ENCODE data around the gene EYA2.
"Not testable (repeated sequence)": the region's sequence is repeated elsewhere in the genome, so short reads cannot be mapped to it uniquely, and the experiment has no call there.

The EYA2 gene

GRCh38 chr20:46951840-46952497, 57.3 kb downstream of the EYA2 start:
- Histone ChIP-seq H3K4me1 (ENCODE audit: control insufficient read depth in 2 of 2, insufficient read depth in 2 of 2, low read length in 2 of 2) (no peaks in the 10 kb centered on the region), H3K9ac (ENCODE audit: low read depth in 1 of 2, low read length in 2 of 2) (no peak overlapping the region), H3K27me3 (ENCODE audit: control insufficient read depth in 2 of 2, insufficient read depth in 2 of 2, low read length in 2 of 2) (no peaks in the 10 kb centered on the region), H3K36me3 (ENCODE audit: control insufficient read depth in 2 of 2, insufficient read depth in 2 of 2, low read length in 2 of 2) (no peaks in the 10 kb centered on the region), H3K4me3 (ENCODE audit: low read length in 2 of 2) (no peak overlapping the region), H3K27ac (ENCODE audit: low read depth in 2 of 2, low read length in 2 of 2) (no peak overlapping the region), H3K9me3 (ENCODE audit: control insufficient read depth in 2 of 2, low read length in 2 of 2) (peaks cover 4% of the 10 kb centered on the region in 2 donors)

- no peak overlapping the region for H3K9ac ChIP-seq (ENCODE audit: low read depth in 1 of 2, low read length in 2 of 2)
- H3K27me3 ChIP-seq (ENCODE audit: control insufficient read depth in 2 of 2, insufficient read depth in 2 of 2, low read length in 2 of 2) = no peaks in the 10 kb centered on the region
- H3K9me3 ChIP-seq (ENCODE audit: control insufficient read depth in 2 of 2, low read length in 2 of 2) = peaks cover 4% of the 10 kb centered on the region in 2 donors
- H3K4me3 ChIP-seq (ENCODE audit: low read length in 2 of 2) = no peak overlapping the region
- H3K27ac ChIP-seq (ENCODE audit: low read depth in 2 of 2, low read length in 2 of 2) = no peak overlapping the region
- H3K36me3 ChIP-seq (ENCODE audit: control insufficient read depth in 2 of 2, insufficient read depth in 2 of 2, low read length in 2 of 2) = no peaks in the 10 kb centered on the region
- H3K4me1 ChIP-seq (ENCODE audit: control insufficient read depth in 2 of 2, insufficient read depth in 2 of 2, low read length in 2 of 2) = no peaks in the 10 kb centered on the region
Observed at GRCh38 chr20:46953596-46953995, 59.0 kb downstream of the EYA2 start.

DNA sequence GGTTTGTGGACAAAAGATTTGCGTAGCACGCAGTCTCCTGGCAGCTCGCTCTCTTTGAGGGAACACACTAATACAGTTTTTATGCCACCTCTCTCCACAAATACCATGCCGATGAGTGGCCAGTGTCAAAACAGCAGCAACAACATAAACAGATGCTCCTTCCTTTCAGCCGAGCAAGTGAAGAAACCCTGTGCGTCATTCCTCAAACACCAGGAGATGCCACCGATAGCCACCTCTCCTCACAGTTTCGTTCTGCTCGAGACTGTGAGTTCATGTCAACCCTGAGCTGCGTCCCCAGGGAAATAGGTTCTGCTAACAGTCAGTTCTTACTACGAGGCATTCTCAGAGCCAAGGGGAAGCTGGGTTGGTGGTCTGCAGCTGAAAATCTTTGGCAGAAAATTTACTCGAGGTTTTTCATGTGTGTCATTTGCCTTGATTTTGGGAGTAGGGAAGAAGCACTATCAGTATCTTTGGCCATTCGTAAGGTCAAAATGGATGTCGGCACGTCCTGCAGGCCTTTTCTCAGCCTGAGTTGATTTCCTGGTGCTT, 59.9 kb downstream of the EYA2 start:
- H3K4me1 ChIP-seq (ENCODE audit: control insufficient read depth in 2 of 2, insufficient read depth in 2 of 2, low read length in 2 of 2) = no peaks in the 10 kb centered on the region
- H3K27ac ChIP-seq (ENCODE audit: low read depth in 2 of 2, low read length in 2 of 2) = no peak overlapping the region
- peaks cover 4% of the 10 kb centered on the region in 2 donors for H3K9me3 ChIP-seq (ENCODE audit: control insufficient read depth in 2 of 2, low read length in 2 of 2)
- no peaks in the 10 kb centered on the region for H3K36me3 ChIP-seq (ENCODE audit: control insufficient read depth in 2 of 2, insufficient read depth in 2 of 2, low read length in 2 of 2)
- H3K4me3 ChIP-seq (ENCODE audit: low read length in 2 of 2) = no peak overlapping the region
- no peaks in the 10 kb centered on the region for H3K27me3 ChIP-seq (ENCODE audit: control insufficient read depth in 2 of 2, insufficient read depth in 2 of 2, low read length in 2 of 2)
- H3K9ac ChIP-seq (ENCODE audit: low read depth in 1 of 2, low read length in 2 of 2) = no peak overlapping the region

- Histone ChIP-seq H3K4me3 (ENCODE audit: low read length in 2 of 2) (no peak overlapping the region), H3K36me3 (ENCODE audit: control insufficient read depth in 2 of 2, insufficient read depth in 2 of 2, low read length in 2 of 2) (no peaks in the 10 kb centered on the region), H3K27me3 (ENCODE audit: control insufficient read depth in 2 of 2, insufficient read depth in 2 of 2, low read length in 2 of 2) (no peaks in the 10 kb centered on the region), H3K4me1 (ENCODE audit: control insufficient read depth in 2 of 2, insufficient read depth in 2 of 2, low read length in 2 of 2) (no peaks in the 10 kb centered on the region), H3K9me3 (ENCODE audit: control insufficient read depth in 2 of 2, low read length in 2 of 2) (peaks cover 4% of the 10 kb centered on the region in 2 donors), H3K27ac (ENCODE audit: low read depth in 2 of 2, low read length in 2 of 2) (no peak overlapping the region), H3K9ac (ENCODE audit: low read depth in 1 of 2, low read length in 2 of 2) (no peak overlapping the region)
Observed at GRCh38 chr20:46955601-46956556, 61.2 kb downstream of the EYA2 start.

DNA sequence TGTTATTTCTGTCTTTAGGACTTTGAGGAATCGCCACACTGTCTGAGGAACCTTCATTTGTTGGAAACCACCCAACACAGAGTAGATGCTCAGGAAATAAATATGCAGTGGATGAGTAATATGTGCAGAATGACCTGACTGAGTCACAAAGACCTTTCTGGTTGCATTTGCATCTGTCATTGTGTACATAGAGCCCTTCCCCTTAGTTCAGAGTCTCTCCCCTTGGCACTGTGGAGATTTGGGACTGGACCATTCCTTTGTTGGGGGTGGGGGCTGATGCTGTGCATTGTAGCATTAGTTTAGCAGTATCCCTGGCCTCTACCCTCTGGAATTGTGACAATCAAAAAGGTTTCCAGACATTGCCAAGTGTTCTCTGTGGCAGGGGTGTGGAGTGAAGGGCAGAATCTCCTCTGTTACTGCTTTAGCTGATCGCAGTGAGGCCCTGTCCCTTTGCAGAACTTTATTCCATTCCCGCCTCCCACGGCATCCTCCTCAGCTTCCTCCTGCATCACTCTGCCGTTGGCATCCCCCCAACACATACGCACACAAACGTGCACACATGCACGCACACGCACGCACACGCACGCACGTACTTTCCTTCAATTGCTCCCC, 64.5 kb downstream of the EYA2 start:
- H3K9me3 ChIP-seq (ENCODE audit: control insufficient read depth in 2 of 2, low read length in 2 of 2) = peaks cover 4% of the 10 kb centered on the region in 2 donors
- no peaks in the 10 kb centered on the region for H3K27me3 ChIP-seq (ENCODE audit: control insufficient read depth in 2 of 2, insufficient read depth in 2 of 2, low read length in 2 of 2)
- no peak overlapping the region for H3K27ac ChIP-seq (ENCODE audit: low read depth in 2 of 2, low read length in 2 of 2)
- no peak overlapping the region for H3K9ac ChIP-seq (ENCODE audit: low read depth in 1 of 2, low read length in 2 of 2)
- no peak overlapping the region for H3K4me3 ChIP-seq (ENCODE audit: low read length in 2 of 2)
- H3K4me1 ChIP-seq (ENCODE audit: control insufficient read depth in 2 of 2, insufficient read depth in 2 of 2, low read length in 2 of 2) = no peaks in the 10 kb centered on the region
- no peaks in the 10 kb centered on the region for H3K36me3 ChIP-seq (ENCODE audit: control insufficient read depth in 2 of 2, insufficient read depth in 2 of 2, low read length in 2 of 2)

DNA sequence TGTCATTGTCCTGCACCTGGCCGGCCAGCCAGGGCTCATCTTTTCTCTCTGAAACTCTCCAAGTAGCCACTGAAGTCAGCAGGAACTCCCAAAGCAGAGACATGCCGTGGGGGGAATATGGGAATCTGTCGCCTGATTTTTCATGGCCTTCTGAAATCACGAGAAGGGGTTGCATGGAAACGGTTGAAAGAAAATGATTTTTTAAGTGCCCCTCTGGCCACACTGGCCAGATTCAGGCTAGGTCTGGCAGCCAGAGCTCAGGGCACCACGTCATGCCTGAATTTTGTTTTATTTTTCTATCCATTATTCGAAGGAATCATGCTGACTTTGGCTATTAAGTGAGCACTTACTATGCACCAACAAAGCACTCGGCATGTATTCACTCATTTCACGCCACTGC, 65.2 kb downstream of the EYA2 start:
- Histone ChIP-seq H3K36me3 (ENCODE audit: control insufficient read depth in 2 of 2, insufficient read depth in 2 of 2, low read length in 2 of 2) (no peaks in the 10 kb centered on the region), H3K9me3 (ENCODE audit: control insufficient read depth in 2 of 2, low read length in 2 of 2) (peaks cover 4% of the 10 kb centered on the region in 2 donors), H3K4me3 (ENCODE audit: low read length in 2 of 2) (no peak overlapping the region), H3K27ac (ENCODE audit: low read depth in 2 of 2, low read length in 2 of 2) (no peak overlapping the region), H3K9ac (ENCODE audit: low read depth in 1 of 2, low read length in 2 of 2) (no peak overlapping the region), H3K4me1 (ENCODE audit: control insufficient read depth in 2 of 2, insufficient read depth in 2 of 2, low read length in 2 of 2) (no peaks in the 10 kb centered on the region), H3K27me3 (ENCODE audit: control insufficient read depth in 2 of 2, insufficient read depth in 2 of 2, low read length in 2 of 2) (no peaks in the 10 kb centered on the region)

GRCh38 chr20:46960536-46960935, 65.9 kb downstream of the EYA2 start:
- Histone ChIP-seq H3K27me3 (ENCODE audit: control insufficient read depth in 2 of 2, insufficient read depth in 2 of 2, low read length in 2 of 2) (no peaks in the 10 kb centered on the region), H3K4me1 (ENCODE audit: control insufficient read depth in 2 of 2, insufficient read depth in 2 of 2, low read length in 2 of 2) (no peaks in the 10 kb centered on the region), H3K9me3 (ENCODE audit: control insufficient read depth in 2 of 2, low read length in 2 of 2) (peaks cover 4% of the 10 kb centered on the region in 2 donors), H3K9ac (ENCODE audit: low read depth in 1 of 2, low read length in 2 of 2) (no peak overlapping the region), H3K27ac (ENCODE audit: low read depth in 2 of 2, low read length in 2 of 2) (no peak overlapping the region), H3K4me3 (ENCODE audit: low read length in 2 of 2) (no peak overlapping the region), H3K36me3 (ENCODE audit: control insufficient read depth in 2 of 2, insufficient read depth in 2 of 2, low read length in 2 of 2) (no peaks in the 10 kb centered on the region)

DNA sequence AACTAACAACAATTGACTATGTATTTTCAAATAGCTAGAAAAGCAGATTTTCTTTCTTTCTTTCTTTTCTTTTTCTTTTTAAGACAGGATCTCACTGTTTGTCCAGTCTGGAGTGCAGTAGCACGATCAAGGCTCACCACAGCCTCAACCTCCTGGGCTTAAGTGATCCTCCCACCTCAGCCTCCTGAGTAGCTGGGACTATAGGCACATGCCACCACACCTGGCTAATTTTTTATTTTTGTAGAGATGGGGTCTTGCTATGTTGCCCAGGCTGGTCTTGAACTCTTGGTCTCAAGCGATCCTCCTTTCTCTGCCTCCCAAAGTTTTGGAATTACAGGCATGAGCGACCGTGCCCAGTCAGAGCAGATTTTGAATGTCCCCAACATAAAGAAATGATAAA, 67.3 kb downstream of the EYA2 start:
- not testable (repeated sequence) for H3K4me1 ChIP-seq (ENCODE audit: control insufficient read depth in 2 of 2, insufficient read depth in 2 of 2, low read length in 2 of 2); H3K9ac ChIP-seq (ENCODE audit: low read depth in 1 of 2, low read length in 2 of 2); H3K4me3 ChIP-seq (ENCODE audit: low read length in 2 of 2); H3K27me3 ChIP-seq (ENCODE audit: control insufficient read depth in 2 of 2, insufficient read depth in 2 of 2, low read length in 2 of 2); H3K36me3 ChIP-seq (ENCODE audit: control insufficient read depth in 2 of 2, insufficient read depth in 2 of 2, low read length in 2 of 2); H3K27ac ChIP-seq (ENCODE audit: low read depth in 2 of 2, low read length in 2 of 2); H3K9me3 ChIP-seq (ENCODE audit: control insufficient read depth in 2 of 2, low read length in 2 of 2)

DNA sequence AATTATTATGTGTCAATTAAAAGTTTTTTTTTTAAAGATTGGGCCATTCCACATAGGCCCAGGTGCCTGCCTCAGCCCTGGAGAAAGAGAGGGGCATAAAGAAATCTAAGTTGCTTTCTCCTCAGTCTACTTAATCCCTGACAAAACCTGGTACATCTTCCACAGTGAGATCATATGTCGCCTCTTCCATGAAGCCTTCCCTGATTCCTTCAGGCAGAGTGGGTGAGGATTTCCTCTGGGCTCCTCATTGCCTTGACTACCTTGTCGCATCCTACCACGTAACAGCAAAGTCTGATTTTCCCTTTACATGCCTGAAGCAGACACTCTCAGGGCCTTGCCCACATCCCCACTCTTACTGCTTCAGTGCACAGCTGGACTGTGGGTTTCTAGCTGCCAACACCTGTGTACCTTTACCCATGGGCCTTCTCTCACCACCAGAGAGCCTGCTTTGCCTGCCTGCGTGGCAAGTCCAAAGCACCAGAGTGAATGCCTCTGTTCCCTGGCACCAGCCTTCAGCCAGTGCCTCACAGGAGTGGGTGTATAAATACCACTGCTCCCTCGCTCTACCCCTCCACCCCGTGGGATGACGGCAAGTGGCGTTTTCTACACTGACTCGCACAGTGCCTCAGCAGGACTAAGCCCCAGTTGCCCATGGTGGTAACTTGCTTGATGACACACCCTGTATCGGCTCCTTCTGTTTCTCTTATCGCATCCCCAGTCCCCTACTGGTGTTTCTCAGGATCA, 68.0 kb downstream of the EYA2 start:
- H3K27ac ChIP-seq (ENCODE audit: low read depth in 2 of 2, low read length in 2 of 2) = no peak overlapping the region
- H3K9ac ChIP-seq (ENCODE audit: low read depth in 1 of 2, low read length in 2 of 2) = no peak overlapping the region
- no peaks in the 10 kb centered on the region for H3K36me3 ChIP-seq (ENCODE audit: control insufficient read depth in 2 of 2, insufficient read depth in 2 of 2, low read length in 2 of 2)

More for the DNA sequence above, 68.0 kb downstream of the EYA2 start:
- no peak overlapping the region for H3K4me3 ChIP-seq (ENCODE audit: low read length in 2 of 2)
- no peaks in the 10 kb centered on the region for H3K9me3 ChIP-seq (ENCODE audit: control insufficient read depth in 2 of 2, low read length in 2 of 2)
- no peaks in the 10 kb centered on the region for H3K27me3 ChIP-seq (ENCODE audit: control insufficient read depth in 2 of 2, insufficient read depth in 2 of 2, low read length in 2 of 2)
- no peaks in the 10 kb centered on the region for H3K4me1 ChIP-seq (ENCODE audit: control insufficient read depth in 2 of 2, insufficient read depth in 2 of 2, low read length in 2 of 2)

Data from mucosa of rectum (tissue), 2 donors.